H9 (cell line): ENCODE results near the gene ZNF69. TPM values are rescaled to one million over a fixed set of nuclear protein-coding genes. Genes with fewer than 3 reads are reported as not detected.

ENCODE experiments used
- DNase-seq: peaks from one replicate; pipeline ENCODE4 v3.0.0-alpha.2; 2017
- H2AFZ ChIP-seq: one replicate; pipeline ENCODE4 v1.6.1; 2013; ENCODE audit warnings: mild to moderate bottlenecking, low read length, control low read depth, moderate library complexity
- H2AK5ac ChIP-seq: 2 replicates; pipeline ENCODE4 v1.6.1; 2013; ENCODE audit warnings: low read length, control low read depth, mixed read lengths; ENCODE audit not compliant: insufficient read length
- H2BK120ac ChIP-seq: one replicate; pipeline ENCODE4 v1.6.1; 2013; ENCODE audit warnings: low read depth, mild to moderate bottlenecking, low read length, control low read depth, inconsistent platforms; ENCODE audit not compliant: poor library complexity, severe bottlenecking
- H2BK12ac ChIP-seq: 2 replicates; pipeline ENCODE4 v1.6.1; 2013; ENCODE audit warnings: low read length, control low read depth, mixed read lengths, low read depth; ENCODE audit not compliant: insufficient read length
- H2BK15ac ChIP-seq: 2 replicates; pipeline ENCODE4 v1.6.1; 2013; ENCODE audit warnings: low read depth, low read length, control low read depth
- H2BK20ac ChIP-seq: one replicate; pipeline ENCODE4 v1.6.1; 2013; ENCODE audit warnings: low read depth, mild to moderate bottlenecking, low read length, control low read depth, inconsistent platforms; ENCODE audit not compliant: poor library complexity, severe bottlenecking
- H2BK5ac ChIP-seq: 2 replicates; pipeline ENCODE4 v1.6.1; 2013; ENCODE audit warnings: low read length, control low read depth, mixed read lengths; ENCODE audit not compliant: insufficient read length
- H3K14ac ChIP-seq: 2 replicates; pipeline ENCODE4 v1.6.1; 2013; ENCODE audit warnings: low read length, control low read depth; ENCODE audit not compliant: insufficient read depth
- H3K18ac ChIP-seq: 2 replicates; pipeline ENCODE4 v1.6.1; 2013; ENCODE audit warnings: low read depth, mild to moderate bottlenecking, mixed read lengths, low read length, control low read depth; ENCODE audit not compliant: insufficient read length
- H3K23ac ChIP-seq: 2 replicates; pipeline ENCODE4 v1.6.1; 2013; ENCODE audit warnings: low read length, control low read depth, mixed read lengths, low read depth; ENCODE audit not compliant: insufficient read length
- H3K23me2 ChIP-seq: 2 replicates; pipeline ENCODE4 v1.6.1; 2013; ENCODE audit warnings: low read depth, mild to moderate bottlenecking, mixed read lengths, low read length, control low read depth; ENCODE audit not compliant: insufficient read length, poor library complexity, severe bottlenecking
- H3K27ac ChIP-seq: 2 replicates; pipeline ENCODE4 v1.5.1; 2013; ENCODE audit warnings: low read length, control low read depth, mixed read lengths, low read depth; ENCODE audit not compliant: insufficient read length
- H3K27me3 ChIP-seq: 2 replicates; pipeline ENCODE4 v1.6.1; 2013; ENCODE audit warnings: low read length, control low read depth, inconsistent platforms; ENCODE audit not compliant: insufficient read depth
- H3K4ac ChIP-seq: 2 replicates; pipeline ENCODE4 v1.6.1; 2013; ENCODE audit warnings: low read depth, mild to moderate bottlenecking, control low read depth, inconsistent platforms, low read length, moderate library complexity
- H3K4me1 ChIP-seq: 2 replicates; pipeline ENCODE4 v1.6.1; 2013; ENCODE audit warnings: low read length, control low read depth, inconsistent platforms; ENCODE audit not compliant: insufficient read depth
- H3K4me2 ChIP-seq: 2 replicates; pipeline ENCODE4 v1.6.1; 2013; ENCODE audit warnings: low read length, control low read depth, mixed read lengths; ENCODE audit not compliant: insufficient read length, insufficient read depth
- H3K56ac ChIP-seq: 2 replicates; pipeline ENCODE4 v1.6.1; 2013; ENCODE audit warnings: low read depth, mild to moderate bottlenecking, mixed read lengths, low read length, control low read depth; ENCODE audit not compliant: insufficient read length
- H3K79me1 ChIP-seq: 2 replicates; pipeline ENCODE4 v1.6.1; 2013; ENCODE audit warnings: low read depth, mild to moderate bottlenecking, moderate library complexity, low read length, control low read depth, inconsistent platforms; ENCODE audit not compliant: insufficient read depth, poor library complexity, severe bottlenecking
- H3K79me2 ChIP-seq: 2 replicates; pipeline ENCODE4 v1.6.1; 2013; ENCODE audit warnings: low read length, control low read depth, inconsistent platforms; ENCODE audit not compliant: insufficient read depth
- H3K9ac ChIP-seq: 2 replicates; pipeline ENCODE4 v1.6.1; 2013; ENCODE audit warnings: low read length, control low read depth, mixed read lengths; ENCODE audit not compliant: insufficient read length; ENCODE audit errors: extremely low read depth
- H3K9me3 ChIP-seq: one replicate; pipeline ENCODE4 v1.6.1; 2013; ENCODE audit warnings: low read depth, low read length, inconsistent platforms; ENCODE audit not compliant: control insufficient read depth
- H3T11ph ChIP-seq: one replicate; pipeline ENCODE4 v1.6.1; 2013; ENCODE audit warnings: mild to moderate bottlenecking, low read length, control low read depth, inconsistent platforms
- H4K20me1 ChIP-seq: one replicate; pipeline ENCODE4 v1.6.1; 2013; ENCODE audit not compliant: control insufficient read depth, insufficient read length, insufficient read depth
- H4K5ac ChIP-seq: 2 replicates; pipeline ENCODE4 v1.6.1; 2013; ENCODE audit warnings: low read depth, mild to moderate bottlenecking, mixed read lengths, low read length, control low read depth; ENCODE audit not compliant: insufficient read length
- H4K8ac ChIP-seq: replicated peaks from 2 replicates; pipeline ENCODE4 v1.6.1; 2013; ENCODE audit warnings: low read length, control low read depth, mixed read lengths, low read depth; ENCODE audit not compliant: insufficient read length
- H4K91ac ChIP-seq: 2 replicates; pipeline ENCODE4 v1.6.1; 2013; ENCODE audit warnings: low read depth, mild to moderate bottlenecking, moderate library complexity, mixed read lengths, low read length, control low read depth; ENCODE audit not compliant: insufficient read length
- H3K27ac Mint-ChIP-seq, 3 experiments: 2 replicates in 2 of 3; 3 replicates in 1 of 3; pipeline ENCODE4 v1.8.0; 2020 to 2021; ENCODE audit warnings: mixed read lengths in 3 of 3, mild to moderate bottlenecking in 1 of 3, moderate library complexity in 1 of 3
- H3K27me3 Mint-ChIP-seq: 2 replicates; pipeline ENCODE4 v1.8.0; 2021; ENCODE audit warnings: low read depth, mild to moderate bottlenecking, moderate library complexity, mixed read lengths
- H3K36me3 Mint-ChIP-seq, 3 experiments: 2 replicates in 2 of 3; 3 replicates in 1 of 3; pipeline ENCODE4 v1.8.0; 2020 to 2021; ENCODE audit warnings: low read depth in 3 of 3, mixed read lengths in 3 of 3; ENCODE audit not compliant: insufficient read depth in 1 of 3
- H3K4me1 Mint-ChIP-seq, 2 experiments: 2 replicates each; pipeline ENCODE4 v1.8.0; 2020; ENCODE audit warnings: mixed read lengths in 2 of 2
- H3K4me3 Mint-ChIP-seq, 2 experiments: 2 replicates in 1 of 2; 3 replicates in 1 of 2; pipeline ENCODE4 v1.8.0; 2020 to 2021; ENCODE audit warnings: mild to moderate bottlenecking in 2 of 2, mixed read lengths in 2 of 2, moderate library complexity in 1 of 2
- H3K9me3 Mint-ChIP-seq, 2 experiments: 2 replicates in 1 of 2; 3 replicates in 1 of 2; pipeline ENCODE4 v1.8.0; 2020; ENCODE audit warnings: mild to moderate bottlenecking in 2 of 2, mixed read lengths in 2 of 2, moderate library complexity in 1 of 2
- WGBS: extraction: QIAGEN DNeasy Blood & Tissue Kit; methylation state at CpG from one replicate; pipeline ENCODE4 v1.1.7; 2013; ENCODE audit warnings: missing lambda C conversion rate, low lambda C conversion rate, mixed read lengths; ENCODE audit not compliant: insufficient read length; ENCODE audit errors: extremely low coverage; 5-methylcytosine and 5-hydroxymethylcytosine counted together
- total RNA-seq: library from RNA; stranded (reverse); gene quantifications from 2 replicates; pipeline ENCODE4 v1.2.1, GENCODE V29; 2021
- TF ChIP-seq, protein P1 (sequence below): fragments of 200-600 bp; sonication (generic); conservative IDR thresholded peaks from 3 replicates; pipeline ENCODE4 v1.8.0; 2021; ENCODE audit warnings: antibody characterized with exemption, mild to moderate bottlenecking

ZNF69 gene
- total RNA-seq, 1 experiment from 2014 or later = 27.3 TPM

DNA sequence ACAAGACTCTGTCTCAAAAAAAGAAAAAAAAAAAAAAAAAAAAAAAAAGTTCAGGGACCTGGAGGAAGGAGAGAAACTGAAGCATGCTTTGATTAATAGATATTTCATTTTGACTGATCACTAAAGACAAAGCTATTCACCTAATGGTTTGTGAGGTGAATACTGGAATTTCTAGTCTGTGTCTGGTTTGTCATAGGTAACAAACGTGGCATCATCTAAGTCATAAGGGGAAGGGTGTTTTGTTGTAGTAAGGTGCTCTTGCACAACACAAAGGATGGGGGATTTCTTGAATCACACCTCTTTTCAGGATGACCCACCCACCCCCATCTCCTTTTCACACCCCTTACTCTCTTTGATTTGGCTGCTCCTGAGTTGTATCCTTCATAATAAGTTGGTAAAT, 13.8 kb upstream of the ZNF69 start:
- H2AFZ ChIP-seq = no peak overlapping the region
- Mint-ChIP-seq H3K4me1 (no peaks in the 10 kb centered on the region), H3K27me3 (peaks cover 11% of the 10 kb centered on the region), H3K9me3 (peaks cover 41 to 58% of the 10 kb centered on the region in 2 experiments), H3K36me3 (peaks cover 0 to 10% (median 4%) of the 10 kb centered on the region in 3 experiments; a peak in 4 of 7 replicates), H3K27ac (no peak overlapping the region), H3K4me3 (no peak overlapping the region)
- H3K4ac ChIP-seq = no peak overlapping the region
- no peak overlapping the region for H2AK5ac ChIP-seq
- H3K56ac ChIP-seq = no peak overlapping the region
- H2BK20ac ChIP-seq = no peak overlapping the region
- H4K8ac ChIP-seq = no peak overlapping the region
- H3T11ph ChIP-seq = no peak overlapping the region
- no peak overlapping the region for H2BK120ac ChIP-seq
- no peak overlapping the region for H3K14ac ChIP-seq
- H4K5ac ChIP-seq = no peak overlapping the region
- no peaks in the 10 kb centered on the region for H3K23me2 ChIP-seq
- H2BK15ac ChIP-seq = no peak overlapping the region
- TF ChIP-seq, protein P1, sequence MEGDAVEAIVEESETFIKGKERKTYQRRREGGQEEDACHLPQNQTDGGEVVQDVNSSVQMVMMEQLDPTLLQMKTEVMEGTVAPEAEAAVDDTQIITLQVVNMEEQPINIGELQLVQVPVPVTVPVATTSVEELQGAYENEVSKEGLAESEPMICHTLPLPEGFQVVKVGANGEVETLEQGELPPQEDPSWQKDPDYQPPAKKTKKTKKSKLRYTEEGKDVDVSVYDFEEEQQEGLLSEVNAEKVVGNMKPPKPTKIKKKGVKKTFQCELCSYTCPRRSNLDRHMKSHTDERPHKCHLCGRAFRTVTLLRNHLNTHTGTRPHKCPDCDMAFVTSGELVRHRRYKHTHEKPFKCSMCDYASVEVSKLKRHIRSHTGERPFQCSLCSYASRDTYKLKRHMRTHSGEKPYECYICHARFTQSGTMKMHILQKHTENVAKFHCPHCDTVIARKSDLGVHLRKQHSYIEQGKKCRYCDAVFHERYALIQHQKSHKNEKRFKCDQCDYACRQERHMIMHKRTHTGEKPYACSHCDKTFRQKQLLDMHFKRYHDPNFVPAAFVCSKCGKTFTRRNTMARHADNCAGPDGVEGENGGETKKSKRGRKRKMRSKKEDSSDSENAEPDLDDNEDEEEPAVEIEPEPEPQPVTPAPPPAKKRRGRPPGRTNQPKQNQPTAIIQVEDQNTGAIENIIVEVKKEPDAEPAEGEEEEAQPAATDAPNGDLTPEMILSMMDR = no peak
- H3K27me3 ChIP-seq = no peaks in the 10 kb centered on the region
- H3K23ac ChIP-seq = no peak overlapping the region
- DNase-seq = no peak
- no peak overlapping the region for H3K9ac ChIP-seq
- no peaks in the 10 kb centered on the region for H3K79me1 ChIP-seq
- H3K18ac ChIP-seq = no peak overlapping the region
- H4K20me1 ChIP-seq = no peaks in the 10 kb centered on the region
- H2BK5ac ChIP-seq = no peak overlapping the region
- H3K27ac ChIP-seq = no peak overlapping the region
- no peak overlapping the region for H3K4me2 ChIP-seq
- H2BK12ac ChIP-seq = no peak overlapping the region
- no peaks in the 10 kb centered on the region for H3K79me2 ChIP-seq
- no peak overlapping the region for H4K91ac ChIP-seq
- H3K9me3 ChIP-seq = peaks cover 30% of the 10 kb centered on the region
- no peaks in the 10 kb centered on the region for H3K4me1 ChIP-seq
- WGBS = no CpG with 5 or more reads among the region's 1 CpG
